Neural progenitor cell (in vitro differentiated cells): ENCODE data around the gene UNC13D. TPM values are rescaled to one million over a fixed set of nuclear protein-coding genes. Genes with fewer than 3 reads are reported as not detected.
"Not testable (repeated sequence)": the region's sequence is repeated elsewhere in the genome, so short reads cannot be mapped to it uniquely, and the experiment has no call there.

Source experiments
- DNase-seq: peaks from one replicate; pipeline ENCODE4 v3.0.0-alpha.2; 2016; ENCODE audit warnings: low spot score
- H2AFZ ChIP-seq: fragments of 200-600 bp; sonication (generic); replicated peaks from 2 replicates; pipeline ENCODE4 v1.6.1; 2016; ENCODE audit warnings: antibody characterized with exemption
- H3F3A ChIP-seq: fragments of 200-600 bp; sonication (generic); 2 replicates; pipeline ENCODE4 v1.6.1; 2016; ENCODE audit warnings: antibody characterized with exemption, low read depth
- H3K27ac ChIP-seq: fragments of 200-600 bp; sonication (generic); 2 replicates; pipeline ENCODE4 v1.5.1; 2016; ENCODE audit warnings: mild to moderate bottlenecking
- H3K27me3 ChIP-seq: fragments of 200-600 bp; sonication (generic); 2 replicates; pipeline ENCODE4 v1.6.1; 2016; ENCODE audit warnings: mild to moderate bottlenecking, moderate library complexity
- H3K36me3 ChIP-seq: fragments of 200-600 bp; sonication (generic); 2 replicates; pipeline ENCODE4 v1.5.1; 2016
- H3K4me1 ChIP-seq: fragments of 200-600 bp; sonication (generic); 2 replicates; pipeline ENCODE4 v1.6.1; 2016; ENCODE audit warnings: mixed run types
- H3K4me2 ChIP-seq: fragments of 200-600 bp; sonication (generic); 2 replicates; pipeline ENCODE4 v1.6.1; 2016
- H3K4me3 ChIP-seq: fragments of 200-600 bp; sonication (generic); 2 replicates; pipeline ENCODE4 v1.5.1; 2016
- H3K79me2 ChIP-seq: fragments of 200-600 bp; sonication (generic); 2 replicates; pipeline ENCODE4 v1.6.1; 2016; ENCODE audit warnings: low read depth
- H3K9ac ChIP-seq: fragments of 200-600 bp; sonication (generic); 2 replicates; pipeline ENCODE4 v1.6.1; 2016
- H3K9me3 ChIP-seq: fragments of 200-600 bp; sonication (generic); 2 replicates; pipeline ENCODE4 v1.5.1; 2016; ENCODE audit warnings: low read depth
- H4K20me1 ChIP-seq: fragments of 200-600 bp; sonication (generic); 2 replicates; pipeline ENCODE4 v1.6.1; 2016; ENCODE audit warnings: low read depth
- H3K27ac Mint-ChIP-seq: 3 replicates; pipeline ENCODE4 v1.8.0; 2021; ENCODE audit warnings: mixed read lengths
- H3K27me3 Mint-ChIP-seq: 2 replicates; pipeline ENCODE4 v1.8.0; 2022; ENCODE audit warnings: low read depth, mild to moderate bottlenecking, inconsistent platforms, moderate library complexity, mixed read lengths; ENCODE audit not compliant: insufficient read depth
- H3K36me3 Mint-ChIP-seq: 3 replicates; pipeline ENCODE4 v1.8.0; 2021; ENCODE audit warnings: mixed read lengths
- H3K4me1 Mint-ChIP-seq: 3 replicates; pipeline ENCODE4 v1.8.0; 2021; ENCODE audit warnings: mixed read lengths
- H3K4me3 Mint-ChIP-seq: 3 replicates; pipeline ENCODE4 v1.8.0; 2021; ENCODE audit warnings: mild to moderate bottlenecking, moderate library complexity, mixed read lengths
- H3K9me3 Mint-ChIP-seq: 3 replicates; pipeline ENCODE4 v1.8.0; 2020; ENCODE audit warnings: mixed read lengths
- CTCF ChIP-seq: fragments of 200-600 bp; sonication (generic); IDR thresholded peaks from 2 replicates; pipeline ENCODE4 v1.5.1; 2017; ENCODE audit warnings: antibody characterized with exemption, mild to moderate bottlenecking
- EZH2 ChIP-seq: fragments of 200-600 bp; sonication (generic); IDR thresholded peaks from 2 replicates; pipeline ENCODE4 v1.6.1; 2017; ENCODE audit warnings: antibody characterized with exemption, mild to moderate bottlenecking, moderate library complexity
- EZH2phosphoT487 ChIP-seq: fragments of 200-600 bp; sonication (generic); IDR thresholded peaks from 2 replicates; pipeline ENCODE4 v1.6.1; 2017; ENCODE audit warnings: antibody characterized with exemption
- total RNA-seq: library from RNA; depleted of rRNA; stranded (reverse); fragments of >200 nt; gene quantifications from 2 replicates; pipeline ENCODE4 v1.2.3, GENCODE V29; 2015; ENCODE audit warnings: low replicate concordance

Gene UNC13D
- total RNA-seq, 1 donor from 2014 or later: 0.09 TPM

GRCh38 chr17:75854101-75854748 lies 10.0 kb upstream of the UNC13D start:
- peak; percentile 32 for DNase-seq

GRCh38 chr17:75853433-75853832 lies 9.2 kb upstream of the UNC13D start:
- H3K36me3 ChIP-seq: no peaks in the 10 kb centered on the region
- H3K9me3 ChIP-seq: no peaks in the 10 kb centered on the region
- H3K4me1 Mint-ChIP-seq: peaks cover 13% of the 10 kb centered on the region
- H3K27ac Mint-ChIP-seq: no peak overlapping the region
- peaks cover 3% of the 10 kb centered on the region for H3K36me3 Mint-ChIP-seq
- H2AFZ ChIP-seq: no peak overlapping the region
- H3K9me3 Mint-ChIP-seq: no peaks in the 10 kb centered on the region
- no peak overlapping the region for H3K27ac ChIP-seq
- H3K9ac ChIP-seq: no peak overlapping the region
- H3F3A ChIP-seq: peaks cover 22% of the 10 kb centered on the region
- H3K4me2 ChIP-seq: no peak overlapping the region
- no peaks in the 10 kb centered on the region for H3K27me3 ChIP-seq
- peaks cover 6% of the 10 kb centered on the region for H4K20me1 ChIP-seq
- TF ChIP-seq EZH2 (no peak), CTCF (no peak), EZH2phosphoT487 (no peak)
- peaks cover 22% of the 10 kb centered on the region for H3K79me2 ChIP-seq
- H3K4me3 ChIP-seq: no peak overlapping the region
- no peak for DNase-seq
- H3K27me3 Mint-ChIP-seq: peaks cover 4% of the 10 kb centered on the region
- peak overlapping the region; percentile 73 for H3K4me3 Mint-ChIP-seq
- peaks cover 4% of the 10 kb centered on the region for H3K4me1 ChIP-seq

More at GRCh38 chr17:75854101-75854748, 10.0 kb upstream of the UNC13D start:
- Histone ChIP-seq H3K9me3 (no peaks in the 10 kb centered on the region), H3K79me2 (peaks cover 22% of the 10 kb centered on the region), H3K4me2 (peak overlapping the region; percentile 81), H3K27ac (no peak overlapping the region), H3K36me3 (no peaks in the 10 kb centered on the region), H2AFZ (no peak overlapping the region), H3K4me1 (peaks cover 4% of the 10 kb centered on the region), H3K9ac (peak overlapping the region; percentile 21), H3K4me3 (peak overlapping the region; percentile 71), H4K20me1 (peaks cover 6% of the 10 kb centered on the region), H3K27me3 (no peaks in the 10 kb centered on the region), H3F3A (peaks cover 16% of the 10 kb centered on the region)
- Mint-ChIP-seq H3K4me1 (peaks cover 13% of the 10 kb centered on the region), H3K27me3 (peaks cover 4% of the 10 kb centered on the region), H3K27ac (peak overlapping the region; percentile 81), H3K36me3 (peaks cover 2% of the 10 kb centered on the region), H3K9me3 (no peaks in the 10 kb centered on the region), H3K4me3 (no peak overlapping the region)
- TF ChIP-seq EZH2phosphoT487 (no peak), CTCF (no peak), EZH2 (no peak)

GRCh38 chr17:75851693-75851991 lies 7.4 kb upstream of the UNC13D start:
- H3K9me3 ChIP-seq, H3K4me3 ChIP-seq, H3K27me3 ChIP-seq, H3K36me3 Mint-ChIP-seq, DNase-seq, H3K4me3 Mint-ChIP-seq, H3K27ac ChIP-seq, H3K9ac ChIP-seq, H2AFZ ChIP-seq, H3K4me2 ChIP-seq, H3K27ac Mint-ChIP-seq, H3K4me1 ChIP-seq, H3K27me3 Mint-ChIP-seq, H3K36me3 ChIP-seq, H3K9me3 Mint-ChIP-seq, H4K20me1 ChIP-seq: not testable (repeated sequence)
- peaks cover 11% of the 10 kb centered on the region for H3K4me1 Mint-ChIP-seq
- Histone ChIP-seq H3F3A (peaks cover 21% of the 10 kb centered on the region), H3K79me2 (peaks cover 22% of the 10 kb centered on the region)

GRCh38 chr17:75850928-75851692 lies 6.9 kb upstream of the UNC13D start:
- peaks cover 6% of the 10 kb centered on the region for H4K20me1 ChIP-seq
- no peaks in the 10 kb centered on the region for H3K36me3 ChIP-seq
- no peak overlapping the region for H3K27ac ChIP-seq
- H3K9me3 ChIP-seq: no peaks in the 10 kb centered on the region
- H3K27me3 ChIP-seq: no peaks in the 10 kb centered on the region
- H3K79me2 ChIP-seq: peaks cover 22% of the 10 kb centered on the region
- H3F3A ChIP-seq: peaks cover 17% of the 10 kb centered on the region
- H3K4me1 Mint-ChIP-seq: peaks cover 7% of the 10 kb centered on the region
- no peak for TF ChIP-seq EZH2
- no peak for TF ChIP-seq CTCF
- TF ChIP-seq EZH2phosphoT487: no peak
- peaks cover 5% of the 10 kb centered on the region for H3K36me3 Mint-ChIP-seq
- H3K4me3 ChIP-seq: no peak overlapping the region
- H3K27me3 Mint-ChIP-seq: peaks cover 5% of the 10 kb centered on the region
- H3K4me2 ChIP-seq: no peak overlapping the region
- H3K4me1 ChIP-seq: no peaks in the 10 kb centered on the region
- no peaks in the 10 kb centered on the region for H3K9me3 Mint-ChIP-seq
- H2AFZ ChIP-seq: no peak overlapping the region
- no peak overlapping the region for H3K27ac Mint-ChIP-seq
- no peak overlapping the region for H3K9ac ChIP-seq
- DNase-seq: no peak
- no peak overlapping the region for H3K4me3 Mint-ChIP-seq
